GM18519 (cell line): Measurements from ENCODE around the gene CARD14.
"Not testable (repeated sequence)": the region's sequence is repeated elsewhere in the genome, so short reads cannot be mapped to it uniquely, and the experiment has no call there.

ENCODE experiments used
- ATAC-seq: cut with Tn5 transposase; IDR thresholded peaks from one replicate; pipeline ENCODE4 v1.9.1; 2021; ENCODE audit warnings: mild to moderate bottlenecking, moderate library complexity; ENCODE audit not compliant: unreplicated experiment, low FRiP score

CARD14 gene

DNA sequence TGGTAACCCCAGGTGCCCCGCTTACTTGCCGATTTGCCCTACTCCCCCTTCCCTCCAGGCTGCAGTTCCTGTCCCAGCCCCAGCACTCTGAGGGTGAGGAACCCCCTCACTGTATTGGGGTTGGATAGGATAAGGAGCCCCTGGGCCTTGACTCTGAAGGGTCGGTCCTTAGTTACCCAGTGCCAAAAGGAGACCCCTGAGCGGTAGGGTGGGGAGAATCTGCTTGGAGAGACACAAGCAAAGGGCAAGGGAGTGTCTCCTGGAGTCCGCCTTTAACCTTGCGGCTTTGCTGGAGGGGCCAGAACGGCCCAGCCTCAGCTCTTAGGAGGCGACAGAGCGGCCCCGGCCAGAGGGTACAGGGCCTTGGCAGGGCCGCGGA lies 13.0 kb downstream of the CARD14 start:
- no peak for ATAC-seq

- ATAC-seq, result no peak
These were observed 14.0 kb downstream of the CARD14 start for GRCh38 chr17:80183581-80184422.

DNA sequence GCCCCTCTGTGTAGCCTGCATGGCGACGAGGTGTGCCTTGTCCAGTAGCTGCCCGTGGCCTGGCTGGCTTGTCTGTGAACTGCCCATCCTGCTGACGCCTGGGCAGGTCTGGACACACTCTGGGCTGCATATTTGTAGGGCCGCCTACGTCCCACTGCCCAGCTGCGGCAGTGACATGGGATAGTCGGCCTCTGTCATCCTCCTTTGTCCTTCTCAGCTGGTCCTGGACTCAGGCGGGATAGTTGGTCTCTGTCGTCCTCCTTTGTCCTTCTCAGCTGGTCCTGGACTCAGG lies 14.5 kb downstream of the CARD14 start:
- ATAC-seq, result no peak

- no peak for ATAC-seq
These were observed 16.1 kb downstream of the CARD14 start for GRCh38 chr17:80185968-80186367.

- no peak for ATAC-seq
These were observed 17.3 kb downstream of the CARD14 start for GRCh38 chr17:80187090-80187489.

DNA sequence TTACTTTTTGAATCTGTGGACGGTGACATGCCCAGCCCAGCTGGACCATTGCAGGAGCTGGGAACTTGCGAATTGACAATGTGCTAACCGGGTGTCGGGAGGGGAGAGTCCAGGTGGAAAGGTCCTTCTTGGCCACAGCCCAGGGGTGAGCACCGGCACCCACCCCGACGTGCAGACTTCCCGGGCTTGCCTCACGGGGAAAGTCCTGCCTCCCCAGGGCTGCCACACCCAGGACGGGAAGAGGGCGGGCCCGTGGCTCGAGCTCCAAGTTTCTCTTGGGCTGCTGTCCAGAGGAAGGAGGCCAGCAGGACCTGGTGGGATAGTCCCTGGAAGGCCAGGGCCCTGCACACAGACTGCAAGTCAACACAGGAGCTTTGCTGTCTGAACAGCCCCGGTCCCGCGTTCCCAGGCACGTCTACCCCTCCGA lies 17.7 kb downstream of the CARD14 start:
- no peak for ATAC-seq

DNA sequence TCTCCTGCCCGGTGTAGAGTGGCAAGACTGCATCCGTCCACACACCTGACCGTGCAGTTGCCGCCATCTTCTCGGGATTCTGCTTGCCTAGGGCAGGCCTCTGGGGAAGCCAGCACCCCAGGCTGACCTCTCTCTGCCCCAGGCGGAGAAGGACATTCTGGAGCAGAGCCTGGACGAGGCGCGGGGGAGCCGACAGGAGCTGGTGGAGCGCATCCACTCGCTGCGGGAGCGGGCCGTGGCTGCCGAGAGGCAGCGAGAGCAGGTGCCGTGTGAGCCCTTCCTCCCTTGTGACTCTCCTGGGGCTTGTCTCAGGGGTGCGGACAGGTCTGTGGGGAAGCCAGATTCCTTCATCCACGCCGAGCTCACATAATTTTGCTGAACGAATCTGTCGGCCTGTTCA lies 19.8 kb downstream of the CARD14 start:
- no peak for ATAC-seq

DNA sequence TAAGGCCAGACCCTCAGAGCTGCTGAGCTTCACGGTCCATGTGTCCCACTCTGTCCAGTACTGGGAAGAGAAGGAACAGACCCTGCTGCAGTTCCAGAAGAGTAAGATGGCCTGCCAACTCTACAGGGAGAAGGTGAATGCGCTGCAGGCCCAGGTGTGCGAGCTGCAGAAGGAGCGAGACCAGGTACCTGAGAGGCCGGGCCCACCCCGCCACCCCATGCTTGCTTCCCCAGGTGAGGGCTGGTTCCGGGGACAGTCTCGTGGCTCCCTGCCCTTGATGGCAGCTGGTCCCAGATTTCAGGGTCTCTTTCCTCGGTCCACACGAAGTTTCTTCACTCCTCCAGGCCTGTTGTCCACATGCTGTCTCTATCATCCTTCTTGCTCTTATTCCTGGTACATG lies 20.9 kb downstream of the CARD14 start:
- no peak for ATAC-seq

DNA sequence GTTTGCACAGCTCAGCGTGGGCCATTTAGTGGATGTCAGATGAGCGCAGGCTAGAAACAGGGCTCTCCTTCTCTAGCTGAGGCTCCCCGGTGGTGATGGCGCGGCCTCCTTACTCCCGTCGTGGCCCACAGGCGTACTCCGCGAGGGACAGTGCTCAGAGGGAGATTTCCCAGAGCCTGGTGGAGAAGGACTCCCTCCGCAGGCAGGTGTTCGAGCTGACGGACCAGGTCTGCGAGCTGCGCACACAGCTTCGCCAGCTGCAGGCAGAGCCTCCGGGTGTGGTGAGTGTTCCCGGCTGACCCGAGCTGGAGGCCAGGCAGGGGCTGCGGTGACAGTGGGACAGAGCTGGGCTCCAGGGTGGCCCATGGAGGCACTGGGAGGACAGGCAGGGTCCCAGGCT lies 21.4 kb downstream of the CARD14 start:
- ATAC-seq, result no peak

DNA sequence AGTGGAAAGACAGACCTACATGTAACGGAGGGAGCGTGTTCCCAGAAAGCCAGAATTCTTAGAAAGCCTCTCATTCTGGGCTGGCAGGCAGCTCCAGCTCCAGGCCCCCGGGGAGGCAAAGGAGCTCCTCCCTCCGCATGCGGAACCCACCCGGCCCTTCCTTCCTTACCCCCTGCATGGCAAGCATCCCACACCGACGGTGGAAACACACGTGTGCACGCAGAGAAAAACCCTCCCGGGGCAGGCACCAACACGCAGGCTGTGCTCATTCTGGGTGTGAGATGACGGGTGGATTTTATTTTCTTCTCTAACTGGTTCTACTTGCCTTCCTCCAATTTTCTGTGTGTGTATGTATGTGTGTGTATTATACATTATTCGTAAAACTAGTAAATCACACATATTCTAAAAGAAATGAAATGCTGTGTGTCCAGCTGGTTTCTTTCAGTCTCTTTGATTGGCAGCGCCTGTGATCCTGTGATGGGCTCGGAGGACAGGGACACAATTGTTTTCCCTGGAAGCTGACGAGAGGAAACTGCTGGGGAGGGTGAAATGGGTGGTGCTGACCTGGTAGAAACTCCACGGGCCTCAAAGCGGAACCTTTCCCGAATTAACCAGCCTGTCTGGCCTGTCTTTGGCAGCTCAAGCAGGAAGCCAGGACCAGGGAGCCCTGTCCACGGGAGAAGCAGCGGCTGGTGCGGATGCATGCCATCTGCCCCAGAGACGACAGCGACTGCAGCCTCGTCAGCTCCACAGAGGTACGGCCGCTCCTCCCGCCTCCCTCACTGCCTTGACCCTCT lies 22.2 kb downstream of the CARD14 start:
- no peak for ATAC-seq

DNA sequence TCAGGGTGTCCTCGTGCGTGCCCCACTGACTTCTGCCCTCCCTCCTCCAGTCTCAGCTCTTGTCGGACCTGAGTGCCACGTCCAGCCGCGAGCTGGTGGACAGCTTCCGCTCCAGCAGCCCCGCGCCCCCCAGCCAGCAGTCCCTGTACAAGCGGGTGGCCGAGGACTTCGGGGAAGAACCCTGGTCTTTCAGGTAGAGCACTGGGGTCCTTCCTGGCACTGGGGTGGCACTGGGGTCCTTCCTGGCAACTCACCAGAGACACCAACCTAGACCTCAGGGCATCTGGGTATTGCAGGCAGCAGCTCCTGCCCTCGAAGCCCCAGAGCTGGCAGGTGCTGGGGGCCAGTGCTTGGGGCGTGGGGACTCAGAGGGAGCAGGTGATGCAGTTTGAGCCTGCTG lies 25.3 kb downstream of the CARD14 start:
- no peak for ATAC-seq

GRCh38 chr17:80195671-80196529 lies 26.1 kb downstream of the CARD14 start:
- no peak for ATAC-seq

GRCh38 chr17:80196652-80197051 lies 26.8 kb downstream of the CARD14 start:
- ATAC-seq, result no peak

DNA sequence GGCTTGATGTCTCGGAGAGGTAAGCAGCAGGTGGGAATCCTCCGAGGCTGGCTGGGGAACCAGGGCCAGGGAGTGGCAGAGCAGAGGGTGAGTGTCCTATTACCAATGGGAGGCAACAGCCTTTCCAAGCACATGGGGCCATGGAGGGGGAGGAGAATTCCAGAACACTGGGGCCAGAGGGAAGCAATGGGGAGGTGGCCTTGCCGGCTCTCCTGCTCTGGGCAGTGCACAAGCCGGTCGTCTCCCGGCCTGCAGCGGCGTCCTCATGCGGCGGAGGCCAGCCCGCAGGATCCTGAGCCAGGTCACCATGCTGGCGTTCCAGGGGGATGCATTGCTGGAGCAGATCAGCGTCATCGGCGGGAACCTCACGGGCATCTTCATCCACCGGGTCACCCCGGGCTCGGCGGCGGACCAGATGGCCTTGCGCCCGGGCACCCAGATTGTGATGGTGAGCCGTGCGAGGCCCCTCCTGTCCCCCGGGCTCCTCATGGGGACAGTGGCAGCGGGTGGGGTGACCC lies 28.4 kb downstream of the CARD14 start:
- no peak for ATAC-seq

GRCh38 chr17:80199295-80199694 lies 29.5 kb downstream of the CARD14 start:
- ATAC-seq, result not testable (repeated sequence)

DNA sequence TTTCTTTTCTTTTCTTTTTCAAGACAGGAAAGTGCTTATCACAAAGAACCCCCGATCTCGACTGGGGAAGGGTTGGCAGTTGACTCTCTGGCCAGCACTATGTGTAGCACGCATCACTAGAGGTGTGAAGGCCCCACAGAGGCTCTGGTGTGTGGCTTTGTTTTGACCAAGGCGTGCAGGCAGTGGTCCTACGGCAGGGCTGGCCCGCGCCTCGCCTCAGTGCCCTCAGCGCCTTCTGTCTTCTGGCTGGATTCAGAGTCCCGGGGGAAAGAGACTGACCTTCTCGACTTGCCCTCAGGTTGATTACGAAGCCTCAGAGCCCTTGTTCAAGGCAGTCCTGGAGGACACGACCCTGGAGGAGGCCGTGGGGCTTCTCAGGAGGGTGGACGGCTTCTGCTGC lies 31.6 kb downstream of the CARD14 start:
- no peak for ATAC-seq

- no peak for ATAC-seq
These were observed 32.4 kb downstream of the CARD14 start for GRCh38 chr17:80202197-80202596.

DNA sequence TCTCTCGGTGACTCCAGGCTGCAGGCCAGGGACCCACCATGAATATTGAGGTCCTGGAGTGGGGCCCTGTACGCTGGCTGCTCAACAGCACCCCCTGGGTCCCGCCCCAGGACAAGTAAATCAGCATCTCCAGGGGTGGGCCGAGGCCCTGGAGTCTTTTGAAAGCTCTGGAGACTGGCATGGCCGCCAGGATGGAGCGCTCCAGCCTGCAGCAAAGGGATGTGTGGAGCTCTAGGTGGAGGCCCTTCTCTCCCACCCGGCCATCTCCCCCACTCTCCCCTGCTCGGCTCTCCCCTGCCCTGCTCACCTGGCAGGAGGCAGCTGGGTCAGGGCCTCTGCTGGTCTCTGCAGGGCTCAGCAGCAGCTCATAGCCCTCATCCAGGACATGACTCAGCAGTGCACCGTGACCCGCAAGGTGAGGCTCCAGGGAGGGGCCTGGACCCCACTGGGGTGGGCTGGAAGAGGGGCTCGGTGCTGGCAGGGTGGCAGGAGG lies 33.7 kb downstream of the CARD14 start:
- no peak for ATAC-seq

DNA sequence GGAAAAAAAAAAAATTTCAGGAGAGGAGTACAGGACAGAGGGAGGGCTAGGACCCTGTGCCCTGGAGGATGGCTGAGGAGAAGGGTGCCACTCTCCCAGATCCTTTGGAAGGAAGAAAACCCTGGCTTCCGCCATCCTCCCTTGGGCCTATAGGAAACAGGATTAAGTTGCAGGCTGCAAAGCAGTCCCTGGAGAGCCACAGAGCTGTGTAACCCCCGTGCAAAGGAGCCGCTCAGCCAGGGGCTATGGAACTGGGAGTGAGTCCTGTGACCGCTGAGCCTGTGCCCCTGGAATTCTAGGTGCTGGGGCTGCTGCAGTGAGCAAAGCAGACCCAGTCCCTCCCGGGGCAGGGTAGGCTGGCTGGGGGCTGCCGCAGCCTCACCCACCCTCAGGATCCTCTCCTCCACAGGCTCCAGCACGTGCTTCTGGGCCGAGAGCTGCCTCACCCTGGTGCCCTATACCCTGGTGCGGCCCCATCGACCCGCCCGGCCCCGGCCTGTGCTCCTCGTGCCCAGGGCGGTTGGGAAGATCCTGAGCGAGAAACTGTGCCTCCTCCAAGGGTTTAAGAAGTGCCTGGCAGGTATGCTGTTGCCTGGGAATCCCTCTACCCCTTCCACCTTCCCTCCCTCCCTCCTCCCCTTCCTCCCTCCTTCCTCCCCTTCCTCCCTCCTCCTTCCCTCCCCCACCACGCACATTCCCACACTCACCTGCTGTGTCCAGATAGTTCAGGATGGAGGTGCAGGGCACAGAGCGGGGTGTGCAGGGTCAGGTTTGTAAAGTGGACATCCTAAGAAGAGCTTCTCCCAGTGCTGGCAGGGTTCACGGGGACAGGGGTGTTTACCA lies 35.0 kb downstream of the CARD14 start:
- no peak for ATAC-seq

DNA sequence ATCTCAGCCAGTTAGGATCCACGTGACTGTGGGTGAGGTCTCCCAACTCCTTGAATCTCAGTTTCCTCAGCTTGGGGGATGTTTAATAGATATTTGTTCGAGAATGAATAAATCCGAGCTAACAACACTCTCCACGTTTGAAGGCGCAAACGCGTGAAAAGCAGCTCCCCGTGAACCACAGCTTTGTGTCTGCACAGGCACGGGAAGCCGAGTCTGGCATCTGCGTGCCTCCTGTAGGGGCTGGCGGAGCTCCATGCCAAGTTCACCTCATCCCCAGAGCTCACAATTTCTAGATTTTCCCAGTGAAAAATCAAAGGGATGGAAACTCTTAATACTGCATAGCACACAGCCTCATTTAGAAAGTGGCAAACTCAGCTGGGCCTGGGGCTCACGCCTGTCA lies 36.0 kb downstream of the CARD14 start:
- no peak for ATAC-seq
